ENCODE measurements around the gene ARHGEF39.

Gene ARHGEF39

GRCh38 chr9:35703906-35704672 is 39.1 kb upstream of the ARHGEF39 start:
- H3K9me3 ChIP-seq (ENCODE audit: insufficient read depth, low read depth, low read length): no peaks in the 10 kb centered on the region
- H3K4me3 ChIP-seq (ENCODE audit: low read length): no peak overlapping the region
- H3K36me3 ChIP-seq (ENCODE audit: insufficient read depth, low read depth, low read length): peaks cover 99% of the 10 kb centered on the region
- H3K9ac ChIP-seq (ENCODE audit: low read depth, low read length): no peak overlapping the region
- no peaks in the 10 kb centered on the region for H3K4me1 ChIP-seq (ENCODE audit: insufficient read depth, low read length)
- H3K27me3 ChIP-seq (ENCODE audit: insufficient read depth, low read length): no peaks in the 10 kb centered on the region
- H3K27ac ChIP-seq (ENCODE audit: low read length): no peak overlapping the region

GRCh38 chr9:35702696-35703095 is 37.7 kb upstream of the ARHGEF39 start:
- Histone ChIP-seq H3K36me3 (ENCODE audit: insufficient read depth, low read depth, low read length) (peaks cover 99% of the 10 kb centered on the region), H3K4me3 (ENCODE audit: low read length) (no peak overlapping the region), H3K9ac (ENCODE audit: low read depth, low read length) (no peak overlapping the region), H3K9me3 (ENCODE audit: insufficient read depth, low read depth, low read length) (no peaks in the 10 kb centered on the region), H3K27me3 (ENCODE audit: insufficient read depth, low read length) (no peaks in the 10 kb centered on the region), H3K27ac (ENCODE audit: low read length) (no peak overlapping the region), H3K4me1 (ENCODE audit: insufficient read depth, low read length) (no peaks in the 10 kb centered on the region)

GRCh38 chr9:35700942-35701341 is 35.9 kb upstream of the ARHGEF39 start:
- H3K36me3 ChIP-seq (ENCODE audit: insufficient read depth, low read depth, low read length): peaks cover 93% of the 10 kb centered on the region
- no peaks in the 10 kb centered on the region for H3K4me1 ChIP-seq (ENCODE audit: insufficient read depth, low read length)
- H3K27me3 ChIP-seq (ENCODE audit: insufficient read depth, low read length): no peaks in the 10 kb centered on the region
- no peak overlapping the region for H3K9ac ChIP-seq (ENCODE audit: low read depth, low read length)
- H3K27ac ChIP-seq (ENCODE audit: low read length): no peak overlapping the region
- no peaks in the 10 kb centered on the region for H3K9me3 ChIP-seq (ENCODE audit: insufficient read depth, low read depth, low read length)
- no peak overlapping the region for H3K4me3 ChIP-seq (ENCODE audit: low read length)

- H3K4me1 ChIP-seq (ENCODE audit: insufficient read depth, low read length): no peaks in the 10 kb centered on the region
- no peak overlapping the region for H3K9ac ChIP-seq (ENCODE audit: low read depth, low read length)
- H3K9me3 ChIP-seq (ENCODE audit: insufficient read depth, low read depth, low read length): no peaks in the 10 kb centered on the region
- H3K4me3 ChIP-seq (ENCODE audit: low read length): no peak overlapping the region
- H3K27me3 ChIP-seq (ENCODE audit: insufficient read depth, low read length): no peaks in the 10 kb centered on the region
- peaks cover 89% of the 10 kb centered on the region for H3K36me3 ChIP-seq (ENCODE audit: insufficient read depth, low read depth, low read length)
- no peak overlapping the region for H3K27ac ChIP-seq (ENCODE audit: low read length)
Measured at GRCh38 chr9:35700031-35700430, 35.0 kb upstream of the ARHGEF39 start.

- Histone ChIP-seq H3K27ac (ENCODE audit: low read length) (no peak overlapping the region), H3K4me3 (ENCODE audit: low read length) (no peak overlapping the region), H3K36me3 (ENCODE audit: insufficient read depth, low read depth, low read length) (peaks cover 71% of the 10 kb centered on the region), H3K27me3 (ENCODE audit: insufficient read depth, low read length) (no peaks in the 10 kb centered on the region), H3K9ac (ENCODE audit: low read depth, low read length) (no peak overlapping the region), H3K9me3 (ENCODE audit: insufficient read depth, low read depth, low read length) (no peaks in the 10 kb centered on the region), H3K4me1 (ENCODE audit: insufficient read depth, low read length) (no peaks in the 10 kb centered on the region)
Measured at GRCh38 chr9:35698231-35698630, 33.2 kb upstream of the ARHGEF39 start.

- H3K27ac ChIP-seq (ENCODE audit: low read length): no peak overlapping the region
- no peak overlapping the region for H3K9ac ChIP-seq (ENCODE audit: low read depth, low read length)
- H3K4me1 ChIP-seq (ENCODE audit: insufficient read depth, low read length): no peaks in the 10 kb centered on the region
- H3K36me3 ChIP-seq (ENCODE audit: insufficient read depth, low read depth, low read length): peaks cover 64% of the 10 kb centered on the region
- H3K27me3 ChIP-seq (ENCODE audit: insufficient read depth, low read length): no peaks in the 10 kb centered on the region
- H3K9me3 ChIP-seq (ENCODE audit: insufficient read depth, low read depth, low read length): no peaks in the 10 kb centered on the region
- no peak overlapping the region for H3K4me3 ChIP-seq (ENCODE audit: low read length)
Measured at GRCh38 chr9:35697486-35697885, 32.5 kb upstream of the ARHGEF39 start.

- Histone ChIP-seq H3K36me3 (ENCODE audit: insufficient read depth, low read depth, low read length) (peaks cover 56% of the 10 kb centered on the region), H3K9ac (ENCODE audit: low read depth, low read length) (no peak overlapping the region), H3K9me3 (ENCODE audit: insufficient read depth, low read depth, low read length) (no peaks in the 10 kb centered on the region), H3K27ac (ENCODE audit: low read length) (no peak overlapping the region), H3K27me3 (ENCODE audit: insufficient read depth, low read length) (no peaks in the 10 kb centered on the region), H3K4me3 (ENCODE audit: low read length) (no peak overlapping the region), H3K4me1 (ENCODE audit: insufficient read depth, low read length) (no peaks in the 10 kb centered on the region)
Measured at GRCh38 chr9:35696520-35697215, 31.7 kb upstream of the ARHGEF39 start.

GRCh38 chr9:35695943-35696401 is 31.0 kb upstream of the ARHGEF39 start:
- no peaks in the 10 kb centered on the region for H3K27me3 ChIP-seq (ENCODE audit: insufficient read depth, low read length)
- H3K36me3 ChIP-seq (ENCODE audit: insufficient read depth, low read depth, low read length): peaks cover 49% of the 10 kb centered on the region
- no peak overlapping the region for H3K27ac ChIP-seq (ENCODE audit: low read length)
- 0 out of 2 replicates have a peak, but pooled peaks cover 3% of the 10 kb centered on the region for H3K4me1 ChIP-seq (ENCODE audit: insufficient read depth, low read length)
- no peak overlapping the region for H3K4me3 ChIP-seq (ENCODE audit: low read length)
- no peak overlapping the region for H3K9ac ChIP-seq (ENCODE audit: low read depth, low read length)
- no peaks in the 10 kb centered on the region for H3K9me3 ChIP-seq (ENCODE audit: insufficient read depth, low read depth, low read length)

GRCh38 chr9:35691757-35692301 is 26.8 kb upstream of the ARHGEF39 start:
- Histone ChIP-seq H3K9me3 (ENCODE audit: insufficient read depth, low read depth, low read length) (no peaks in the 10 kb centered on the region), H3K4me3 (ENCODE audit: low read length) (peak overlapping the region; percentile 87), H3K4me1 (ENCODE audit: insufficient read depth, low read length) (peaks cover 11% of the 10 kb centered on the region), H3K36me3 (ENCODE audit: insufficient read depth, low read depth, low read length) (peaks cover 33% of the 10 kb centered on the region), H3K27me3 (ENCODE audit: insufficient read depth, low read length) (no peaks in the 10 kb centered on the region), H3K9ac (ENCODE audit: low read depth, low read length) (no peak overlapping the region), H3K27ac (ENCODE audit: low read length) (no peak overlapping the region)

GRCh38 chr9:35691334-35691650 is 26.3 kb upstream of the ARHGEF39 start:
- no peaks in the 10 kb centered on the region for H3K27me3 ChIP-seq (ENCODE audit: insufficient read depth, low read length)
- H3K36me3 ChIP-seq (ENCODE audit: insufficient read depth, low read depth, low read length): peaks cover 36% of the 10 kb centered on the region
- H3K9ac ChIP-seq (ENCODE audit: low read depth, low read length): peak overlapping the region; percentile 94; the same call in 1 of the 2 replicates
- H3K4me3 ChIP-seq (ENCODE audit: low read length): peak overlapping the region; percentile 87
- H3K4me1 ChIP-seq (ENCODE audit: insufficient read depth, low read length): peaks cover 11% of the 10 kb centered on the region
- peak overlapping the region; percentile 86 for H3K27ac ChIP-seq (ENCODE audit: low read length)
- no peaks in the 10 kb centered on the region for H3K9me3 ChIP-seq (ENCODE audit: insufficient read depth, low read depth, low read length)

GRCh38 chr9:35690614-35691333 is 25.8 kb upstream of the ARHGEF39 start:
- H3K4me3 ChIP-seq (ENCODE audit: low read length): peak overlapping the region; percentile 87
- H3K27ac ChIP-seq (ENCODE audit: low read length): peak overlapping the region; percentile 86
- H3K27me3 ChIP-seq (ENCODE audit: insufficient read depth, low read length): no peaks in the 10 kb centered on the region
- no peaks in the 10 kb centered on the region for H3K9me3 ChIP-seq (ENCODE audit: insufficient read depth, low read depth, low read length)
- H3K4me1 ChIP-seq (ENCODE audit: insufficient read depth, low read length): peaks cover 11% of the 10 kb centered on the region
- H3K9ac ChIP-seq (ENCODE audit: low read depth, low read length): peak overlapping the region; percentile 94; the same call in 1 of the 2 replicates
- peaks cover 36% of the 10 kb centered on the region for H3K36me3 ChIP-seq (ENCODE audit: insufficient read depth, low read depth, low read length)

Data from iPS-20b (cell line).